HCT116 (cell line): Measurements from ENCODE around the gene TBC1D2B. TPM values are rescaled to one million over a fixed set of nuclear protein-coding genes. Genes with fewer than 3 reads are reported as not detected.

Experiments used
- ATAC-seq: fragments of 200-7000 bp; cut with Tn5 transposase; 2 replicates; pipeline ENCODE4 v1.9.1; 2020; ENCODE audit warnings: mild to moderate bottlenecking, moderate library complexity
- BruUV-seq: library from RNA; stranded (reverse); fragments of 400-500 nt; replicated peaks from 2 replicates; lab custom pipeline; 2021; lab: Mats Ljungman, UMichigan
- CTCF ChIA-PET: fragments of 300-600 bp; sonication (Branson Sonifier 250); formaldehyde crosslinking; loops from one replicate; lab custom pipeline; 2021; ENCODE audit warnings: antibody characterized with exemption; lab: Charles Lee
- POLR2A ChIA-PET: fragments of 300-600, 350-600 bp; sonication (Branson Sonifier 250); formaldehyde crosslinking; loops from one replicate; lab custom pipeline; 2021; ENCODE audit warnings: antibody characterized with exemption; lab: Charles Lee
- RAD21 ChIA-PET, 2 experiments: fragments of 300-600 bp; sonication (Branson Sonifier 250); formaldehyde crosslinking; loops; one replicate each; lab custom pipeline; 2023; ENCODE audit warnings: low total read pairs in 2 of 2; ENCODE audit not compliant: uncharacterized antibody in 2 of 2, unreplicated experiment in 2 of 2, low non-redundant PET in 1 of 2; lab: Charles Lee
- DNase-seq: peaks from one replicate; pipeline ENCODE4 v3.0.0-alpha.2; 2010; ENCODE audit warnings: low read depth, low spot score
- H2AFZ ChIP-seq: fragments of 200-600 bp; shearing (Covaris generic), sonication (generic); 2 replicates; pipeline ENCODE4 v1.6.1; 2017; ENCODE audit warnings: low read depth, mixed run types, mixed read lengths, antibody characterized with exemption, low read length; ENCODE audit not compliant: poor library complexity, severe bottlenecking
- H3K27ac ChIP-seq: 2 replicates; pipeline ENCODE4 v1.5.1; 2012; ENCODE audit warnings: low read depth, low read length
- H3K27me3 ChIP-seq: fragments of 200-600 bp; sonication (generic); 2 replicates; pipeline ENCODE4 v1.6.1; 2016; ENCODE audit warnings: mixed run types, low read length, mixed read lengths; ENCODE audit not compliant: insufficient read depth
- H3K36me3 ChIP-seq, 2 experiments: fragments of 200-500 bp in 1 of 2; fragments of 200-600 bp in 1 of 2; sonication (Bioruptor generic) in 1 of 2; sonication (generic) in 1 of 2; 2 replicates each; pipeline versions ENCODE4 v1.5.1 to v1.6.1; 2014 to 2016; ENCODE audit warnings: low read length in 2 of 2, inconsistent platforms in 1 of 2, mixed read lengths in 1 of 2, mixed run types in 1 of 2; ENCODE audit not compliant: insufficient read depth in 2 of 2, control insufficient read depth in 1 of 2
- H3K4me1 ChIP-seq, 2 experiments: fragments of 200-600 bp in 1 of 2; sonication (generic) in 1 of 2; 2 replicates each; pipeline versions ENCODE4 v1.5.1 to v1.6.1; 2012 to 2017; ENCODE audit warnings: low read length in 2 of 2, inconsistent platforms in 1 of 2, mild to moderate bottlenecking in 1 of 2, mixed read lengths in 1 of 2, mixed run types in 1 of 2, moderate library complexity in 1 of 2; ENCODE audit not compliant: insufficient read depth in 2 of 2, control insufficient read depth in 1 of 2
- H3K4me2 ChIP-seq: fragments of 200-600 bp; sonication (generic); 2 replicates; pipeline ENCODE4 v1.6.1; 2017; ENCODE audit warnings: mixed run types, low read length, mixed read lengths
- H3K4me3 ChIP-seq, 2 experiments: fragments of 200-600 bp in 1 of 2; sonication (generic) in 1 of 2; replicated peaks in 1 of 2; 2 replicates each; pipeline ENCODE4 v1.5.1; 2011 to 2016; ENCODE audit warnings: low read length in 2 of 2, control low read depth in 1 of 2, low read depth in 1 of 2, mild to moderate bottlenecking in 1 of 2, mixed read lengths in 1 of 2, mixed run types in 1 of 2
- H3K79me2 ChIP-seq: fragments of 200-600 bp; sonication (generic); 2 replicates; pipeline ENCODE4 v1.6.1; 2017; ENCODE audit warnings: mild to moderate bottlenecking, mixed run types, low read length, moderate library complexity, mixed read lengths; ENCODE audit not compliant: insufficient read depth
- H3K9ac ChIP-seq: fragments of 200-600 bp; sonication (generic); 2 replicates; pipeline ENCODE4 v1.6.1; 2016; ENCODE audit warnings: low read length, mixed read lengths
- H3K9me2 ChIP-seq: fragments of 200-600 bp; sonication (generic), shearing (Covaris generic); 2 replicates; pipeline ENCODE4 v1.6.1; 2017; ENCODE audit warnings: mixed run types, mild to moderate bottlenecking, moderate library complexity; ENCODE audit not compliant: insufficient read depth
- H3K9me3 ChIP-seq, 2 experiments: fragments of 200-500 bp in 1 of 2; fragments of 200-600 bp in 1 of 2; sonication (Bioruptor generic) in 1 of 2; sonication (generic) in 1 of 2; 2 replicates each; pipeline ENCODE4 v1.6.1; 2014 to 2017; ENCODE audit warnings: low read length in 2 of 2, mixed read lengths in 2 of 2, inconsistent platforms in 1 of 2, low read depth in 1 of 2, mild to moderate bottlenecking in 1 of 2, mixed run types in 1 of 2, moderate library complexity in 1 of 2; ENCODE audit not compliant: control insufficient read depth in 1 of 2, insufficient read depth in 1 of 2
- H4K20me1 ChIP-seq: fragments of 200-600 bp; sonication (generic), shearing (Covaris generic); 2 replicates; pipeline ENCODE4 v1.6.1; 2017; ENCODE audit warnings: mixed run types, mild to moderate bottlenecking, moderate library complexity; ENCODE audit not compliant: insufficient read depth
- ATF3 ChIP-seq: IDR thresholded peaks from 2 replicates; pipeline ENCODE4 v1.6.1; 2012
- CEBPB ChIP-seq: IDR thresholded peaks from 2 replicates; pipeline ENCODE4 v1.6.1; 2012; ENCODE audit warnings: low read depth
- CTCF ChIP-seq, 3 experiments: fragments of 200-600 bp in 1 of 3; sonication (generic) in 1 of 3; IDR thresholded peaks in 2 of 3; conservative IDR thresholded peaks in 1 of 3; 2 replicates each; pipeline ENCODE4 v1.5.1; 2012 to 2017; ENCODE audit warnings: low read depth in 2 of 3, low read length in 2 of 3, antibody characterized with exemption in 1 of 3, borderline replicate concordance in 1 of 3, control low read depth in 1 of 3, mild to moderate bottlenecking in 1 of 3, mixed read lengths in 1 of 3, mixed run types in 1 of 3, moderate library complexity in 1 of 3; ENCODE audit not compliant: insufficient read depth in 1 of 3
- EGR1 ChIP-seq: IDR thresholded peaks from 2 replicates; pipeline ENCODE4 v1.6.1; 2012; ENCODE audit warnings: low read depth
- EZH2 ChIP-seq: fragments of 200-600 bp; sonication (generic); IDR thresholded peaks from 2 replicates; pipeline ENCODE4 v1.6.1; 2017; ENCODE audit warnings: antibody characterized with exemption, mixed run types
- FOSL1 ChIP-seq: IDR thresholded peaks from 2 replicates; pipeline ENCODE4 v1.6.1; 2012; ENCODE audit warnings: low read depth
- JUND ChIP-seq: IDR thresholded peaks from 2 replicates; pipeline ENCODE4 v1.6.1; 2012
- MAX ChIP-seq: IDR thresholded peaks from 2 replicates; pipeline ENCODE4 v1.6.1; 2012
- POLR2A ChIP-seq: IDR thresholded peaks from 2 replicates; pipeline ENCODE4 v1.7.0; 2011; ENCODE audit warnings: borderline replicate concordance; ENCODE audit not compliant: insufficient read depth, insufficient read length; ENCODE audit errors: extremely low read depth
- POLR2AphosphoS5 ChIP-seq: IDR thresholded peaks from 2 replicates; pipeline ENCODE4 v1.6.1; 2011; ENCODE audit warnings: mild to moderate bottlenecking, low read depth, low read length, moderate library complexity
- SP1 ChIP-seq: IDR thresholded peaks from 2 replicates; pipeline ENCODE4 v1.6.1; 2012; ENCODE audit warnings: low read depth
- ZBTB33 ChIP-seq: IDR thresholded peaks from 2 replicates; pipeline ENCODE4 v1.6.1; 2011; ENCODE audit warnings: mild to moderate bottlenecking, low read length, moderate library complexity; ENCODE audit not compliant: insufficient replicate concordance; ENCODE audit errors: extremely low read depth
- ZFX ChIP-seq: fragments of 450-650 bp; IDR thresholded peaks from 2 replicates; pipeline ENCODE4 v1.6.1; 2017
- ZNF274 ChIP-seq: fragments of 200-500 bp; sonication (Bioruptor generic); IDR thresholded peaks from 2 replicates; pipeline ENCODE4 v1.6.1; 2014; ENCODE audit warnings: mild to moderate bottlenecking, low read depth, low read length, inconsistent platforms
- intact Hi-C: fragments of 100-400 bp; cut with micrococcal nuclease; formaldehyde crosslinking; loops from 2 replicates; pipeline ENCODE4 v1.10.0; 2022
- total RNA-seq: library from RNA; stranded (reverse); gene quantifications from one replicate; pipeline ENCODE4 v1.2.1, GENCODE V29; 2021; ENCODE audit not compliant: unreplicated experiment

TBC1D2B gene
- total RNA-seq, 1 experiment from 2014 or later: 16.6 TPM

GRCh38 chr15:78071383-78071782, 6.1 kb downstream of the TBC1D2B start:
- Histone ChIP-seq H3K36me3 (no peaks in the 10 kb centered on the region; a peak in 1 of 4 replicates), H3K4me3 (no peak overlapping the region), H3K79me2 (peaks cover 40% of the 10 kb centered on the region; the same call in 1 of the 2 replicates), H3K27me3 (no peaks in the 10 kb centered on the region), H4K20me1 (peaks cover 3% of the 10 kb centered on the region; the same call in 1 of the 2 replicates), H3K27ac (no peak overlapping the region), H3K4me1 (peaks cover 18 to 25% of the 10 kb centered on the region in 2 experiments), H3K9me3 (no peaks in the 10 kb centered on the region), H3K9me2 (no peaks in the 10 kb centered on the region), H2AFZ (no peak overlapping the region), H3K4me2 (no peak overlapping the region), H3K9ac (no peak overlapping the region)
- no TSS peak for BruUV-seq
- ATAC-seq (no peak), DNase-seq (no peak)
- CTCF ChIA-PET: no interaction called here
- intact Hi-C loops: no loop called here
- POLR2A ChIA-PET: no interaction called here
- RAD21 ChIA-PET: no interaction called here
- TF ChIP-seq ZFX: no peak
- TF ChIP-seq MAX: no peak
- TF ChIP-seq POLR2A: no peak
- TF ChIP-seq EGR1: no peak
- no peak for TF ChIP-seq ZNF274
- TF ChIP-seq FOSL1: no peak

- POLR2A ChIA-PET: no interaction called here
- peaks cover 36% of the 10 kb centered on the region; the same call in 1 of the 2 replicates for H3K79me2 ChIP-seq
These were observed 7.3 kb downstream of the TBC1D2B start for GRCh38 chr15:78070049-78070700.

More at GRCh38 chr15:78070049-78070700, 7.3 kb downstream of the TBC1D2B start:
- no peaks in the 10 kb centered on the region; a peak in 1 of 4 replicates for H3K36me3 ChIP-seq
- ATAC-seq (no peak), DNase-seq (no peak)
- H3K27ac ChIP-seq: no peak overlapping the region
- no TSS peak for BruUV-seq
- no peak overlapping the region for H3K4me3 ChIP-seq
- intact Hi-C loops: no loop called here
- peaks cover 8 to 14% of the 10 kb centered on the region in 2 experiments; a peak in 2 of 4 replicates for H3K4me1 ChIP-seq
- CTCF ChIA-PET: no interaction called here
- RAD21 ChIA-PET: no interaction called here
- no peaks in the 10 kb centered on the region for H3K9me3 ChIP-seq
- TF ChIP-seq CTCF (IDR thresholded peaks at IDR 0.05 in 2 of 3, conservative IDR thresholded peaks at IDR 0.05 in 1 of 3; ENCODE audit: borderline replicate concordance in 1 of 3, insufficient read depth in 1 of 3, low read depth in 2 of 3, low read length in 2 of 3) (no peak), JUND (no peak), ZBTB33 (no peak), POLR2AphosphoS5 (no peak), EGR1 (no peak), SP1 (no peak), MAX (no peak), CEBPB (no peak), EZH2 (no peak), ZFX (no peak), ATF3 (no peak)
- H3K9ac ChIP-seq: no peak overlapping the region
- no peaks in the 10 kb centered on the region for H4K20me1 ChIP-seq
- H3K4me2 ChIP-seq: no peak overlapping the region
- no peak overlapping the region for H2AFZ ChIP-seq
- no peaks in the 10 kb centered on the region for H3K9me2 ChIP-seq
- H3K27me3 ChIP-seq: no peaks in the 10 kb centered on the region
